Activated naive CD4-positive, alpha-beta T cell treated with anti-CD3 and anti-CD28 coated beads, Interleukin-2, amount 50 U/mL, for 72 hours (primary cell): ENCODE results near the gene MB. TPM values are rescaled to one million over a fixed set of nuclear protein-coding genes. Genes with fewer than 3 reads are reported as not detected.

Source experiments
- ATAC-seq, 2 donors: fragments of 150-1000 bp; cut with Tn5 transposase; 2 replicates each; pipeline ENCODE4 v1.10.0; 2021; ENCODE audit warnings: mild to moderate bottlenecking in 2 of 2, moderate library complexity in 2 of 2
- DNase-seq, 2 donors: peaks; one replicate each; pipeline ENCODE4 v3.0.0; 2021 to 2022; ENCODE audit warnings: low spot score in 2 of 2
- H3K27ac Mint-ChIP-seq, 2 donors: one replicate each; pipeline ENCODE4 v1.8.0; 2022; ENCODE audit warnings: mild to moderate bottlenecking in 2 of 2, mixed read lengths in 2 of 2
- H3K36me3 Mint-ChIP-seq, 2 donors: one replicate each; pipeline ENCODE4 v1.8.0; 2022; ENCODE audit warnings: mixed read lengths in 2 of 2
- H3K9me3 Mint-ChIP-seq, 2 donors: one replicate each; pipeline ENCODE4 v1.8.0; 2022; ENCODE audit warnings: mixed read lengths in 2 of 2
- total RNA-seq, 2 donors: library from RNA; stranded (reverse); gene quantifications; one replicate each; pipeline ENCODE4 v1.2.3, GENCODE V29; 2022

Gene MB
- total RNA-seq, 2 donors from 2014 or later, result 0.47 TPM; not detected in 1

DNA sequence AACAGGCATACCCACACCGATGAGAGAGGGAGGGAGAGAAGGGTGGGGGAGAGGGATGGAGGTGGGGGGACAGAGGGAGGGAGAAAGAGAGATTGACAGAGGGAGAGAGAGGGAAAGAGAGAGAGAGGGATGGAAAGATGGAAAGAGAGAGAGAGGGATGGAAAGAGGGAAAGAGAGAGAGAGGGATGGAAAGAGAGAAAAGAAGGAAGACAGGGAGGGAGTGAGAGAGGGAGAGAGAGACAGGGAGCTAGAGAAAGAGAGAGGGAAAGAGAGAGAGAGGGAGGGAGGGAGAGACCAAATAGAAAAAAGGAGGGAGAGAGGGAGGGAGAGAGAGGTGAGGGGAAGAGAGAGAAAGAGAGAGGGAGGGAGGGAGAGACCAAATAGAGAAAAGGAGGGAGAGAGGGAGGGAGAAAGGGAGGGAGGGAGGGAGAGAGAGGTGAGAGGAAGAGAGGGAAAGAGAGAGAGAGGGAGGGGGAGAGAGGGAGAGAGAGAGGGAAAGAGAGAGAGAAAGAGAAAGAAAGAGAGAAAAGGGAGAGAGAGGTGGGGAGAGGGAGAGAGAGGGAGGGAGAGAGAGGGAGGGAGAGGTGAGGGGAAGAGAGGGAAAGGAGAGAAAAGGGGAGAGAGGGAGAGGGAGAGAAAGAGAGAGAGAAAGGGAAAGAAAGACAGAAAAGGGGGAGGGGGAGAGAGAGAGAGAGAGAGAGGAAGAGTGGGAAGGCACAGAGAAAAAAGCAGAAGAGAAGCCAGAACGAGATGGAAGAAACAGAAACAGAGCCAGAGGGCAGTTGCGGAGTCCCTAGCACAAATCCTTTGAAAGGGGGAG lies 23.8 kb downstream of the MB start:
- no peaks in the 10 kb centered on the region for H3K36me3 Mint-ChIP-seq
- no peak for ATAC-seq
- peak overlapping the region in 1 of 2 donors; percentile 75 for H3K27ac Mint-ChIP-seq
- DNase-seq, result no peak
- no peaks in the 10 kb centered on the region for H3K9me3 Mint-ChIP-seq

DNA sequence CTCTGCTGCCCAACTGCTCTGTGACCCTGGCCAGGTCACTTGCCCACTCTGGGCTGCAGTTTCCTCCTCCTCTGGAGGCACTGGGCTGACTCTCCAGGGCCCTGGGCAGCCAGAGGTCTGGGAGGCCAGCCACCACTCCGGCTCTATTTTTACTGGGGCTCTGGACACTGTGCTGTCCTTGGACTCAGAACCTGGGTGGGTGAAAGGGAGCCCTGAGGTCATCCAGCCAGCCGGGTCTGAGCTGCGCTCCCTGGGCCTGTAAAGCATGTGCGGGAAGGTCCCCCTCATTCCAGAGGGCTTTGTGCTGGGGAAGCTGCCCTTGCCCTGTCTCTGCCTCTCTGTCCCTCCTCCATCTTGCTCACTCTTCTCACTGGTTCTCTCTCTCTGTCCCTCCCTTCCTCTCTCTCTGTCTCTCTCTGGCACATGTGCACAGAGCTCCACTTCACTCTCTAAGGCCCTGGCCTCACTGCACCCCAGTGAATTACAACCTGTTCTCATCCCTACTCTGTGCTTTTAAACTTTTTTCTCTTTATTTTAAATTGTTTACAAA lies 24.6 kb downstream of the MB start:
- DNase-seq (no peak), ATAC-seq (no peak)
- Mint-ChIP-seq H3K36me3 (no peaks in the 10 kb centered on the region), H3K9me3 (no peaks in the 10 kb centered on the region), H3K27ac (peak overlapping the region in 1 of 2 donors; percentile 75)

DNA sequence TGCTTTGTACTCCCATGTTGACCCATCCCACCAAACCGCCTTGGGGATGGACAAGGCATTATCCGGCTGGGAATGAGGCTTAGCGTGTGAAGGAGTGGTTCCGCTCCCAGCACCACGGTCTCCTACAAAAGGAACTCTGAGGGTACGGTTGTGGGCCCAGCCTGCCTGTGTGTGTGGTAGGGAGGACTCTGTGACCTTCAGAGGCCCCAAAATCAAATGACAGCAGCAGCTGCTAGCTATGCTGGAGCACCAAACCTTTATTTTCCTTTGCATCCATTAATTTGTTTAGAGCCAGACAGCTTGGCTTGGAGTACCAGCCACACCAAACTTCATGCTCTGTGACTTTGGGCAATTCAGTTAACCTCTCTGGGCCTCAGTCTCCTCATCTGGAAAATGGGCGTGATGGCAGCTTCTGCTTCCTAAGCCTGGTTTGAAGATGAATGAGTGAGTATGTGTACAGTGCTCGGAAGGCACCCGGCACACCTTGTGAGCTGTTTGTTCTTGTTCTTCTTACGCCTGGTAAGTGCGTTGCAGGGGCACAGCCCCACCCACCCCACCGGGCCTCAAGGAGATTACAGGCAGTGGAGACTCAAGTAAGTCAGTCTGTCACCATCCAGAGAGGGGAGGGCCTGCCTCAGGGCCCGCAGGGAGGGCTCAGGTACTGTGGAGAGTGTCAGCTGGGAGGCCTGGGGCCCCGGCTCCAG lies 25.3 kb downstream of the MB start:
- H3K27ac Mint-ChIP-seq, result peak overlapping the region in 1 of 2 donors; percentile 23
- DNase-seq (no peak), ATAC-seq (no peak)
- H3K36me3 Mint-ChIP-seq, result no peaks in the 10 kb centered on the region
- no peaks in the 10 kb centered on the region for H3K9me3 Mint-ChIP-seq

DNA sequence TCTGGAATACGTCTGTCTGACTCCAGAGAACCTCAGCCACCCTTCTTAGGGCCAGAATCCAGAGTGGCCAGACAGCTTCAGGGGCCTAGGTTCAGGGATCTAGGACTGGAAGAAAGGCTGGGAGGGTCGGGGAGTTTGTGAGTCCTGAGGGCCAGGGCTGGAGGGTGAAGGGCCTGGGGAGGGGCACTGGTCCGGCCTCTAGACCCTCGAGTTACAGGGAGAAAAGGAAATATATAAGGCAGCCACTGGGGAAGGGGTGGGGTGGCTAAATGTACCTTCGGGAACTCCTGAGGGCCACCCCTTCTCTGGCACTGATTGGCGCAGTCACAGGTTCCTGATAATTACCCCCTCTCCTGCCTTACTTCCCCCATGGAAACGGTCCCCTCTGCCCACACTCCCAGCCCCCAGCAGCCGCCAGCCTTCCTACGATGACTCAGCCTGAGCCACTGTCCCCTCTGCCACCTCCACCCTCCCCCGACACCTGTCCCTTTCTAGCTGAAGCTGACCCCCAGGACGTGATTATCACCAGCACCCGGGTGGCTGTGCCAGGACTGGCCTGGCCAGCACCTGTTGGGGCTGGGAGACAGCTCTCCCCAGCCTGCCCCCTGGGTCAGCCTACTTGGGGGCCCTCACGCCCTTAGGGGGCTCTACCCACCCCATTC lies 26.4 kb downstream of the MB start:
- no peak for ATAC-seq
- Mint-ChIP-seq H3K9me3 (no peaks in the 10 kb centered on the region), H3K36me3 (no peaks in the 10 kb centered on the region), H3K27ac (no peak overlapping the region)
- no peak for DNase-seq

DNA sequence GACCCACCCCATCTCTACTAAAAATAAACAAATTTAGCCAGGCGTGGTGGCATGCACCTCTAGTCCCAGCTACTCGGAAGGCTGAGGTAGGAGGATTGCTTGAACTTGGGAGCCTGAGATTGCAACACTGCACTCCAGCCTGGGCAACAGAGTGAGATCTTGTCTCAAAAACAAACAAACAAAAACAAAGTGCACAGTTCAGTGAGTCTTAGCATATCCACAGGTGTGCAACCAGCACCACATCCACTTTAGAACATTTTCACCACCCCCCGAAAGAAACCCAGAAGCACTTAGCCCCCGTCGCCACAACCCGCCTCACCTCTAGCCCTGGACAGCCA lies 27.4 kb downstream of the MB start:
- no peak overlapping the region for H3K27ac Mint-ChIP-seq
- DNase-seq (no peak), ATAC-seq (no peak)
- no peaks in the 10 kb centered on the region for H3K36me3 Mint-ChIP-seq
- no peaks in the 10 kb centered on the region for H3K9me3 Mint-ChIP-seq

DNA sequence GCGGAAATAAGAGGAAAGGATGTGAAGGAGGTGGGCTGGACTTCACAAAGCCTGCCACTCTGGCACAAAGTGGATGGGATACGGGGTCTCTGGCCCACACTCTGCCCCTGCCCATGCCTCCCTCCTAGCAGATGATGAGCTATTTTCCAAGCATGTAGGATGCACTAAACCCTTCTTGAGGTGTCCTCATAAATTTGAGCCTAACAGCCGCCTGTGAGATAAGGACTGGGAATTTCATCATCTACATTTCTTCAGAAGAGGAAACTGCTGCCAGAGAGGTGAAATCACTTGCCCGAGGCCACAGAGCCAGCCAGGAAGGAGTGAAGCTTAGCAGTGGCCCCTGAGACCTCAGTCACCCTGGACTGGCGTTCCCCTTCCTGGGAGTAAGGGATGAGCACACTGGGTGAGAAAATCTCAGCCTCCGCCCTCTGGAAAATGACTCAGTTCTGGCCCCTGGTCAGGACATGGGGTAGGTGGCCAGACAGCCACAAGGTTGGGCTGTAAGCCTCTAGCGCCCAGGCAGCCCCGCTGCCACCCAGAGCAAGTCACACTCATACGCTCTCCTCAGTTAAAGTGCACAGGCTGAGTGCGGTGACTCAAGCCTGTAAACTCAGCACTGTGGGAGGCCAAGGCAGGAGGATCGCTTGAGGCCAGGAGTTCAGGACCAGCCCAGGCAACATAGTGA lies 27.9 kb downstream of the MB start:
- peak in 1 of 2 donors; percentile 82 for ATAC-seq
- DNase-seq, result no peak
- Mint-ChIP-seq H3K9me3 (no peaks in the 10 kb centered on the region), H3K27ac (no peak overlapping the region), H3K36me3 (no peaks in the 10 kb centered on the region)

DNA sequence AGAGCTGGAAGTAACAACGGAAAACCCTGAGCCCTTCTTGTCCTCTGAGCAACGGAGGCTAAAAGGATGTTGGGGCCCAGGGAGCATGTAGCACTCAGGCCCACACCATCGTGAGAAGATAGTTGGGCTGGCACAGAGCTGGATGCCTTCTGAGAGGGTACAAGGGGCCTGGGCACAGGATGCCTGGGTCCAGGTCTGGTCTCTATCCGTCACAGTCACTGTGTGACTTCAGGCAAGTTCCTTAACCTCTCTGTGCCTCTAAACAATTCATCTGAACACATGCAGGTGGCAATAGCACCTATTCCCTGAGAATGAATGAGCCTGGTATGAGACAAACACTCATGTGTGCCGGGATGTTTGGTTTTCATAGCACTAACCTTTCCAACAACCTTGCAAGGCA lies 29.2 kb downstream of the MB start:
- Mint-ChIP-seq H3K9me3 (no peaks in the 10 kb centered on the region), H3K27ac (peak overlapping the region in 1 of 2 donors; percentile 28), H3K36me3 (no peaks in the 10 kb centered on the region)
- DNase-seq, result no peak
- no peak for ATAC-seq

DNA sequence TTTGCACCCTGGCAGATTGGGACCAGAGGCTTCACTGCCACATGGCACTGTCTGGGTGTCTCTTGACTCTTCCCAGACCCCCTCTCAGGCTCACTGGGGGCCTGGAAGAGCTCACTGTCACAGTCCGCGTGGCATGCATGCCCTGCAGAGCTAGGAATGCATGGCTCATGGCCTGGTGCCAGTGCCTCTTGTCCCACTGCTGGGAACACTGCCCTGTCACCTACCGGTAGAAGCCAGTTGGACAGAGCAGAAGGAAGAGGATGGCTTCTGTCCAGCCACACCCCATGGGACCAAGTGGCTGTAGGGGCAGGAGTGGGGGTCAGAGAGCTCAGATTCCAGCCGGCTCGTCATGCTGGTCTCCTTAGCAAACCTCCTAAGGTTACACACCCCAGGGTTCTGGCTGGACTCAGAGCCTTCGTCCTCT lies 29.7 kb downstream of the MB start:
- DNase-seq (no peak), ATAC-seq (no peak)
- no peaks in the 10 kb centered on the region for H3K9me3 Mint-ChIP-seq
- peak overlapping the region in 1 of 2 donors; percentile 28 for H3K27ac Mint-ChIP-seq
- H3K36me3 Mint-ChIP-seq, result no peaks in the 10 kb centered on the region

DNA sequence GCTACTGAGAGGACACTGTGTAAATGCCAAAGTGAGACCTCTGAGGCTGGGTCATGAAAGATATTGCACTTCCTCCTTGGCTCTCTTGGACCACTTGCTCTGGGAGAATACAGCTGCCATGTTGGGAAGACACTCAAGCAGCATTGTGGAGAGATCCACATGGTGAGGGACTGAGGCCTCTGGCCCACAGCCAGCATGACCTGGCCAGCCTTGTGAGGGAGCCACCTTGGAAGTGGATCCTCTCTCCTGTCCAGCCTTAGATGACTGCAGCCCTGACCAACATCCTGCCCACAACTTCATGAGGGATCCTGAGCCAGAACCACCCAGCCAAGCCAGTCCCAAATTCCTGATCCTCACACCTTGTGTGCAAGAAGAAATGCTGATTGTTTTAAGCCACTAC lies 30.4 kb downstream of the MB start:
- H3K27ac Mint-ChIP-seq, result no peak overlapping the region
- no peaks in the 10 kb centered on the region for H3K9me3 Mint-ChIP-seq
- no peak for DNase-seq
- H3K36me3 Mint-ChIP-seq, result no peaks in the 10 kb centered on the region
- ATAC-seq, result no peak

DNA sequence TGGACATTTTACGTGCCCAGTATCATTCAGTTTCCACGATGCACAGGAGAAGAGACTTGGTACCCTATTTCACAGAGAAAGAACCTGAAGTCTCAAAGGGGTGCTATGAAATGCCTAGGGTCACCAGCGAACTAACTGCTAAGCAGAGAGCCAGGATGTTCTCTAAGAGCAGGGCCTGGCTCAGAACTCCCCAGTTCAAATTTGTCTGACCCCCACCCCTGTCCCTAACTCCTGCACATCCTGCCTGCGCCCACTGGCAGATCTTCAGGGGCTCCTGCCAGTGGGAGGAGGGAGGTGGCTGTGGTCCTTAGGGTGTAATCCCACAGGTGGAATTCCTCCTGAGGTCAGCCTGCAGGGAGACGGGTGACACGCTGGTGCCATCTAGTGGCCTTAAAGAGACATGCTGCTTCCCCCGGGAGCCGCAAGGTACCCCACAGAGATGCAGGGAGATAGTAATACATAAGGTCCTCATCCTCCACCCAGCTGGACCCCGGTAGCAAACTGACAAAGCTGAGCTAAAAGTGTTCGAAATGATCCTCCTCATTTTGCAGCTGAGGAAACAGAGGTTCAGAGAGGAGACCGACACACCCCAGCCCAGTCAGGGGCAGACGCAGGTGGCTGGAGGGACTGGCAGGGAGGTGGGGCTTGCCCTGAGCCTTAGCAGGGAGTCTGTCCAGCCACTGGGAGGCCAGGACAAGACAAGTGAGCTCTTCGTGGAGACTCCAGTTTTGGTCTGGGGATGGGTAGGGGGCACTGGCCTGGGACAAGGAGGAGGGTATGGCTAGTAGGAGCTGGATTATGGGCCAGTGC lies 34.1 kb downstream of the MB start:
- Mint-ChIP-seq H3K36me3 (no peaks in the 10 kb centered on the region), H3K27ac (peak overlapping the region in 1 of 2 donors; percentile 52), H3K9me3 (no peaks in the 10 kb centered on the region)
- ATAC-seq (peak; percentile 69 to 73), DNase-seq (peak in 1 of 2 donors; percentile 56)

DNA sequence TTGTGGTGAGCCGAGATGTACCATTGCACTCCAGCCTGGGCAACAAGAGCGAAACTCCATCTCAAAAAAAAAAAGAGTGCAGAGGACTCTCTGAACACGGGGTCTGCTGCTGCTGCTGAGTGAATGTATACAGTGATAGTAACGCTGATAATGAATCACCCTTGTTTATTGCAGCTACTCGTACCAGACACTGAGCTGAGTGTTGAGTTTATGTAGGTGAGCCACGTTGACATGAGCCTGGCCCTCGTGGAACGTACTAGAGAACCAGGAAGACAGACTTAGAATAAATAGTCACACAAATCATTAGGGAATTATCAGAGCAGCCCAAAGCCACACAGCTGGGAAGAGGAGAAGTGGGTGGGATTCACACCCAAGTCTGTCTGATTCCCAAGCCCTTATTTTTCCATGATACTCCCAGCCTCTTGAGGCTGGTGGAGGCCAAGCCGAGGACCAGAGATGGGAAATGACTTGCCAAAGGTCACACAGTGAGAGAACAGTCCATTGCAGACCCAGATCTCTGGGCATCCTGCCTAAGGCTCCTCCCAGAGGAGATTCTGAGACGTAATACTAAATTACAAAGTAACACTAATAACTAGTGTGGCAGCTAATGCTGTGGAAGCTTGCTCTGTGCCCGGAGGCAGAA lies 34.8 kb downstream of the MB start:
- DNase-seq (no peak), ATAC-seq (peak in 1 of 2 donors; percentile 11)
- no peaks in the 10 kb centered on the region for H3K36me3 Mint-ChIP-seq
- H3K27ac Mint-ChIP-seq, result no peak overlapping the region
- H3K9me3 Mint-ChIP-seq, result peaks cover 0 to 5% of the 10 kb centered on the region in 2 donors

DNA sequence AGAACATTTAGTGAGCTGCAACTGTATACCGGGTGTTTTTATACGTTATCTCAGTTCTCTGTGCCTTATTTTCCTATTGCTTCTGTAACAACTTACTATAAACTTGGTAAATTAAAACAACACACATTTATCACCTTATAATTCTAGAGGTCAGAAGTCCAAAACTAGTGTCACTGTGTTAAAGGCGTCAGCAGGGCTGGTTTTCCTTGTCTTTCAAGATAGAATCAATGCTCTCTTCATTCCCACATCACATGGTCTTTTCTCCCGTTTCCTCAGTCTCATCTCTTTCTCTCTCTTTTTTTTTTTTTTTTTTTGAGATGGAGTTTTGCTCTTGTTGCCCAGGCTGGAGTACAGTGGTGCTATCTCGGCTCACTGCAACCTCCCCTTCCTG lies 36.1 kb downstream of the MB start:
- H3K9me3 Mint-ChIP-seq, result peaks cover 0 to 5% of the 10 kb centered on the region in 2 donors
- H3K36me3 Mint-ChIP-seq, result no peaks in the 10 kb centered on the region
- no peak overlapping the region for H3K27ac Mint-ChIP-seq
- ATAC-seq, result no peak
- DNase-seq, result no peak

DNA sequence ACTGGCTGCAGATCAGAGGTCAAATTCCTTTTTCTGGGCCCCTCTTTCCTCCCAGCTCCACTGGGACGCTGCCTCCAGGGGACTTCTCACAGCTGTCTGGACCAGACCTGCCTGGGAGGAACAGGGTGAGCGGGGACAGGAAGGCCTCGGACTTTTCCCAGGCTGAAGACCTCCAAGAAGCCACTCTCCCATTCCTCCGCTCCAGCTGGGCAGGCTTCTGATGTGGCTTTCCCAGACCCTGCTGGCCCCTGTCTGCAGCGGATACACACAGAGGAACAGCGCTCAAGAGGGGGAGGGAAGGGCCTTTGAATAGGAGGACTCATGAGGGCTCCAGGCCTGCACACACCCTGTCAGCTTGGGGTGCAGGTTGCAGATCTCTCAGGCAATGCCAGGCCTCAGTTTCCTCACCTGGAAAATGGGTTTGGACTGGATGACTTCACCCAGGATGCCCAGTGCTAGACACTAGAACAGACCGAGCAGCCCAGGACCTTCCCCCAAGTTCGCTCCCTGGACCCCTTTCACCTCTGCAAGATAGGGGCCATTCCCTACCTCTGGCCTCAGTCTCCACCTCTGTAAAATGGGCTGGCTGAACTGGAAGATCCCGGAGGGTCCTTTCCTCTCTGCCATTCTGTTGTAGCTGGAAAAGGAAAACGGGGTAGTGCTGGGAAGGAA lies 36.6 kb downstream of the MB start:
- Mint-ChIP-seq H3K9me3 (peaks cover 0 to 5% of the 10 kb centered on the region in 2 donors), H3K27ac (no peak overlapping the region), H3K36me3 (no peaks in the 10 kb centered on the region)
- no peak for ATAC-seq
- DNase-seq, result no peak

DNA sequence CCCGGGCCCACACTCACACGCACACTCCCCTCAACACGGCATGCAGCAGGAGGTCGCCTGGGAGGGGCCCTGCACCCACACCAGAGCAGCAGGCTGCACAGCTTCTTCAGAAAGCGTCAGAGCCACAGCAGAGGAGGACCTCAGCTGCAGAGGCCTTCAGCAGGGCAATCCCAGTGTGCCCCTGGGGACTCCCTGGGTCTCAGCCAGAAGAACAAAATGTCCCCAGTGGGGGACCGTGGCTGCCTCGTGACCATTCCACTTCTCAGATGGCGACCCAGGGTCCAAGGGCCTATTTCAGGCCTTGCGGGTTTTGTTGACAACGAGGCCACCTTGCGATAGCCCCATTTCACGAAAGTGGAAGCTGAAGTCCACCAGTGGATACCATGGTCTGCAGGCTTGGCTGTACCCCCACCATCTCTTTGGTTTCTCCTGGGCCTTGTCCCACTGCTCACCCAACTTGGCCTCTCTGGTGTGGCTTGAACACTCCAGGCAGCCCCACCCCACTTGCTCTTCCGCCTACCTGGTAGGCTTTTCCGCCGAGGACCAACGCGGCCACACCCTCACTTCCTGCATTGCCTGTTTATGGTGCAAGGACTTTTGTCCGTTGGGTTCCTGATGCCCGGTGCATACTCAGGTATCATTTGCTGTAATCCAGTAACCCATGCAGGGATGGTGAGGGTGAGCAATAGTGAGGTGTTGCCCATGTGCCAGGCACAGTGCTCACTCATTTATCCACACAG lies 38.1 kb downstream of the MB start:
- H3K27ac Mint-ChIP-seq, result no peak overlapping the region
- no peak for DNase-seq
- H3K9me3 Mint-ChIP-seq, result peaks cover 0 to 5% of the 10 kb centered on the region in 2 donors
- H3K36me3 Mint-ChIP-seq, result no peaks in the 10 kb centered on the region
- ATAC-seq, result no peak
